ENCODE data around the gene ST8SIA5.

The ST8SIA5 gene

DNA sequence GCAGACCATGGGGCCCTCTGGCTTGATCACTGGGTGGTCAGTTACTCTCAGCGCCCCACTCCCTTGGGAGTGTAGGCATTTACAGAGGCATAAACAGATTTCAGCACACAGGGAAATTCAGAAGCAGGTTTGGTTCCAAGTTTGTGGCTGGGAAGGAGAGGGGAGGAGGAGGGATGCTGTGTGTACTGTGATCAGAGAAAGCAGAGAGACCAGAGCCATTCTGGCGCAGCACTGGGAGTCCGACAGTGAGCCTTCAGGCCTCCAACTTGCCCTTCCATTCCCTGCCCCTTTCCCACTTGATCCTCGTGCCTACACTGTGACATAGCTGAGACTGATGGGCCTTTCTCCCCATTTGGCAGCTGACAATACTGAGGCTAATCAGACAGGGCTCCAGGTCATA, 52.0 kb downstream of the ST8SIA5 start:
- DNase-seq: no peak

DNA sequence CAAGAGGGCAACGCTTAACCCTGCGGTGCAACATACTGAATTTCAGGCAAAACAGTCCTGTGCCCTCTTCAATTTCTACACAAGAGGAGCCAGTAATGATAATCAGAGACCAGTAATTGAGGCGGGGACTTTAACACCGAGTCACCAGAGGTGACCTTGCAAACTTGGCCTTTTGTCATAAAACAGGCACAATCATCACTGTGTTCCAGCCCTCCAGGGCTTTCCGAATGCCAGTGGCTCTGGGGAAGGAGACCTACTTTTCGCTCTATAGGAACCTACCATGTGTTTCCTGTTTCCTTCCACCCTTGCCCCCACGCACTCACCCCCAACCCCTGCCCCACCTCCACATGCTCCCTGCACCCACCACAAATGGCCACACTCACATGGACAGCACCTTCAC, 52.7 kb downstream of the ST8SIA5 start:
- DNase-seq: no peak

DNA sequence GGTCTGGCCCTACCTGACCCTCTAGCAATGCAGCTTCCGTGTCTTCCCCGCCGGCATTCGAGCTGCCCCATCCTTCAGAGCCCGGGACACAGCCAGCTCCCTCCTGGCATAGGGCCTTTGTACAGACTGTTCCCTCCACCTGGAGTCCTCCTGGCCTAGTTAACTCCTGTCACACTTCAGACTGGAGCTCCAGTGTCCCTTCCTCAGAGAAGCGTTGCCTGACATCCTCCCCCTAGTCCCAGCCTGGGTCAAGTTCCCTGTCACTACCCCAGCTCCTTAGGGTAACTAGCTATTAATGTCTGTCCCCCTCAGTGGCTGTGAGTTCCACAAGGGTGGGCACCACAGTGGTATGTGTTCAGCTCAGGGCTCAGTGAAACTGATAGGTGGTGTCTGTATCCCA, 54.4 kb downstream of the ST8SIA5 start:
- DNase-seq: no peak

DNA sequence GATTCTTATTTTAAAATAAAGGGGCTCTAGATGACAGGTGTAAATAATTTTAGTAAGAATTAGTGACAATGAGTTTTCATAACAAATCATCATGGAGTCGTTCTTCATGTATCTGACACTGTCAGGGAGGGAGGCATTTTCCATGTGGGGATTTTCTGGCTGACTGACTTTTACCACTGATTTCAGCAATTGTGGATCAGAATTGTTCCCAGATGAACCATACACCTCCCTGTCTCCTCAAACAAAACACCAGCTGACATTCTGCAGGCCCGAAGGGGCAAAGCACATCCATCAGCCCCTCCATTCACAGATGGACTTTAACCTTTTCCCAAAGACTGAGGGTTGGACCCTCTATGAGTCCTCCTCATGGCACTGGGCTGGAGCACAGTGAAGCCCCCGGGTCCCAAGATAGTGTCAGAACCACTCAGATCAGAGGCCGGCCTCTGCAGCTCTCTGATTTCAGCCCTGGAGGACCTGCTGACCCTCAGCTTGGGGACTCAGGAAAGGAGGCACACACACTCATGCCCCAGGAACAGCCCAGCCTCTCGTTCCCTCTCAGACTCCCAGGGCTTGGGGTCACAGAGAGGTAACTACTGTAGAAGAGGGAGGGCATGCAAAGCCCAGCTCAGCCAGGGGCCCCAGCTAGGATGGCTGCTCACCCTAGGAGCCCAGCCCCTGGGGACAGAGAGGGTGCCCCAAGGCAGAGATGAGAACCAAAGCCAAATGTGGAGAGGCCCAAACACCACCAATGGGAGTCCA, 56.6 kb downstream of the ST8SIA5 start:
- no peak for DNase-seq

DNA sequence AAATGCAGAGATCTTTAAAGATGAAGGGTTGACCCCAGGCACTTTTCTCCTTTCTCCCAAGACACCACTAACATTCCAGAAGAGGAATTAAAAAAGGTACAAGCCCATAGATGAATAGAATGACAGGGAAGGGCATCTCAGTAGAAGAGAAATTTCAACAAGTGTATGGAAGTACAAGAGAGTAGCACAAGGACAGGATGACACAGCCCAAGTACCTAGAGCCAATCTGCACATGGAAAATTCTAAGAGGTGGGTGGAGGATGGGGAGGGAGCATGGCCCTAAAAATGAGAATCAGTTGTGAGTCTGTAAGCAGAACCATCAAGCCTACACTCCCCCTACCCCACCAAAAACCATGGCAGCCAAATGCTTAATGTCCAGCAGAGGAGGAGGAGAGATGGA, 60.2 kb downstream of the ST8SIA5 start:
- no peak for DNase-seq

DNA sequence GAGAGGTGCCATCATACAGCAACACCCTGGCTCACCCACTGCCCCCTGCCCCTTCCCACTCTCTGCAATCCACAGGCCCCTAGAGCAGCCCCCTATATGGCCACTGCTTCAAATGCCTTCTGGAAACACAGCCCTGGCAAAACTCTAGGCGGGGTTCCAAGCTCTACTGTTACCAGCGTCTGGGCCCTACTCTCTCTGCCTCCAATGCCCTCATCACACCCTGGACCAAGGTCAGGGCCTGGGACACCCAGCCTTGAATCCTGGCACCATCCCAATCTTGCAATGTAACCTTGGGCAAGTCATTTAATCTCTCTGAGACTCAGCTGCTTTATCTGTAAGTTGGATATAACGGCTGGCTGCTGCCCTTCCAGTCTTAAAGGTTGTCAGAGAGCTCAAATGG, 60.6 kb downstream of the ST8SIA5 start:
- DNase-seq: no peak

DNA sequence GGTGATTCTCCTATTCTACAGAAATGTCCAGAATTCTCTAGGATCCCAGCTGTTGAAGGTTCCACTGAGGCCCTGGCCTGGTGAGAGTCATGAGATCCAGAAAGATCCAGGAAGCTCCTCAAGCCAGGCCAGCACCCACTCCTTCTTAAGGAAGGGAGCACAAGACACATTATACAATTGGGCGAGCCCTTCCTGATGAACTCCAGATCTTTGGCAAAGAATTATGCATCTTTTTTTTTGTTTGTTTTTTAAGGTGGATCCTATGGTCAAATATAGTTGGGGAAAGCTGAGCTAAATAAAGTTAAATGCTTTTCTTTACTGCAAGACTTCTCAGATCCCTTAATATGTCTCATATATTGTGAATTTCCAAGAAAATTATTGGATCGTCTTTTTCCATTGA, 62.9 kb downstream of the ST8SIA5 start:
- DNase-seq: no peak

DNA sequence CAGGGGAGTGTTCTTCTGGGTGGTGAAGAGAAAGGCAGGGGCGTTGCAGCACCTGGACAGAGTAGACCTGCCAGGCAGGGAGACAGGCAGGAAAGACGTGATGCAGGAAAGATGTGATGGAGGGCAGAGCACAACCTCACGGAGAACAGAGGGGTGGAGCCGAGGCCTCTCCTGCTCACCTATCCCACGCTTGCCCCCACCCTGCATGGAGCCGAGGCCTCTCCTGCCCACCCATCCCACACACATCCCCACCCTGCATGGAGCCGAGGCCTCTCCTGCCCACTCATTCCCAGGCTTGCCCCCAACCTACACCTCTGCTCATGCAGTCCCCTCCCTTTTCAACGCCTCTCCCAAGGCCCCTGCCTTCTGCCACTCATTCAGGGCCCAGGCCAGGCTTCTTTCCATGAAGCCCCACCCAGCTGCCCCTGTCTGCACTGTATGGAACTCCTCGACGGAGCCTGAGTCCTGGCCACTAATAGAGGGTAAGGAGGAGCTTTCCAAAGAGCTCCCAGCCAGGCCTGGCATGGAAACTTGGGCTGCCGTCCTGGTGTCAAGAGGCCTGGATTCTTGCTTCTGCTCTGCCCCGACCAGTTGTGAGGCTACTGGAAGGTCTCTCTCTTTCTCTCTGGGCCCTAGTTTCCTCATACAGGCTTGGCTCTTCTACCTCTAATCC, 67.9 kb downstream of the ST8SIA5 start:
- DNase-seq: no peak

DNA sequence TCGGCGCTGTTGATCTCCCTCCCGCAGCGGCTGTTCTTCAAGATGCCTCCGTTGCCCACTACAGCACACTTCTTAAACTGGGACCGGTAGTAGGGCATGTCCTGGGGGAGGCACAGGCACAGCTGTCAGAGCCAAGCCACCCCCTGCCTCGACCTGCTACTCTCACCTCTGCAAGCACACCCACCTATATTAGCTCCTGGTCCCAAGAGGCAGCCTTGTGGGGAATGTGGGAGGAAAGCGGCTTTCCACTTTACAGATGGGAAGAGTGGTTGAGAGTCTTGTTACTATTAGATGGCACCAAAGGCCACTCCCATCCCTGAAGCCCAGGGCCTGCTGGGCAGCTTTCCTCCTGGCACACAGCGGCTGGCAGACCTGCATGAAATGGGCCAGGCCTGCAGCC, 70.7 kb downstream of the ST8SIA5 start:
- DNase-seq: no peak

DNA sequence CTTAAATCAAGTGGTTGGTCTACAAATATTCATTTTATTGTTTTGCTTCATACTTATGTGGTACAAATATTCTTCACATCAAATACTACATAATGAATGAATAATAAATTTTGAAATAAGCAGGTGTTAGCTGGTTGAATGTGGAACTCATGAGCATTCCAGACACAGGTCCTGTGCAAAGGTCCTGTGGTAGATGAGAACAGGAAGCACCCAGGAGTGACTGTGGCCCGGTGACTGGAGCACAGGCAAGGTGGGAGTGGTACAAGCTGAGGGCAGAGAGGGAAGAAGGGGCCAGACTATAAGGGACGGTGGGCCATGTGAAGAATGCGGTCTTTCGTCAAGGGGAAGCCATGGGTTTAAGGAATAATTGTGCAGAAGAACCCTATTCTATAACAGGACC, 73.6 kb downstream of the ST8SIA5 start:
- no peak for DNase-seq

DNA sequence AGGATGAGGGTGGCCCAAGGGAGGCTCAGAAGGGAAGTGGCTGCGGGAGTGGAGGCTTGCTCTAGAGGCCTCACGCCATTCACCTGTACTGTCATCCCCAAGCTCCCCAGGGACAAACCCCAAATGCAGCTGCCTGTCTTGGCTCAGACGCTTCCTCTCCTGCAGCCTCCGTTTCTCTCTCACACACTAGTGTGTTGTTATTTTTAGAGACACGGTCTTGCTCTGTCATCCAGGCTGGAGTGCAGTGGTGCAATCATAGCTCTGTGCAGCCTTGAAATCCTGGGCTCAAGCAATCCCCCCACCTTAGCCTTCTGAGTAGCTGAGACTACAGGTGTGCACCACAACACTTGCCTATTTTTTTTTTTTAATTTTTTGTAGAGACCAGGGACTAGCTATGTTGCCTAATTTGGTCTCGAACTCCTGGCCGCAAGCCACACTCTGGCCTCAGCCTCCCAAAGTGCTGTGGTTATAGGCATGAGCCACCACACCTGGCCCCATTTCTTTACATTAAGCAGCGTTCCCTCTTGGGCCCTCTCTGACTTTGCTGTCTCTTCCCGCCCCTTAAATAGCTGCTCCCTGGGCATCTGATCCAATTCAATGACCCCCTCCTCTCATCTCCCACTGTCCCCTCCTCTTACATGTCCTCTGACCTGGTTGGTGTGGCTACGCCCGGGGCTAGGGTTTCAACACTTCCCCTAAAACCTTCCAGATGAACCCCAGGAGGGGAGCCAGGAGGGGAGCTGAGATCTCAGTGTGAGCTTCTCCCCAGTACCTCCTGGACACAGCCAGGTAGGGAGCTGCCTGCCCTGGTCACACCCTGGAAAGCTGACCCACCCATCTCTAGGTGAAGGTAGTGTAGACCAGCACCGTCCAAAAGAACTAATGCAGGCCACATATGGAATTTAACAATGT, 75.8 kb downstream of the ST8SIA5 start:
- DNase-seq: no peak

DNA sequence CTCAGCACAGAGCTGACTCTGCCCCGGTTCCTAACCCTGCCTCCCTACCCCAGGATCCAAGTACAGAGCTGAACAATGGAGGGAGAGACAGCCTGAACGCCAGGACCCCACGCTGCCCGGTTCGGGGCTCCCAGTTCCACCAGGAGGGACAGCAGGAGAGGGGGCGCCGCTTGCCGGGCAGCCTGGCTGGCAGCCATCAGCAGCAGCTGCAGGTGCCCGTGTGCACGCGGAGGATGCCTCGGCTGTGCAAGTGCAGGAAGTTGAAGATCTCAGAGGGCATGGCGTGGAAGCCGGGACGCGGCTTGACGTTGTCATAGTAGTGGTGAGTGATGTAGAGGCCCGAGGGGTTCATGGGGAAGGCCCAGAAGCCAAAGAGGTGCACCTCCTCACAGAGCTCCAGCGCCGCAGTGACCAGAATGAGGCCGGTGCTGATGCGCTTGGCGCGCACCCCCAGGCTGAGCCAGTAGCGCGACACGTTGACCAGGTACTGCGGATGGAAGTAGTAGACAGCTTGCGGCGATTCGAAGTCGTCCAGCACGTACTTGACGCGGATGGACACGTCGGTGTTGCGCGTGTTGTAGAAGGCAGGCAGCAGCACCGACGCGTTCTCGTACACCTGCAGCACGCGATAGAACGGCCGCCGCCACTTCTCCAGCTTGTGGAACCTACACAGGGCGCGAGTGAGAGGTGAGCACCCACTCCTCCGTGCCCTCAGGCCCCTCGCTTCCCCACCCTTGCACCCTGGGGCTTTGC, 76.8 kb downstream of the ST8SIA5 start:
- DNase-seq: no peak

DNA sequence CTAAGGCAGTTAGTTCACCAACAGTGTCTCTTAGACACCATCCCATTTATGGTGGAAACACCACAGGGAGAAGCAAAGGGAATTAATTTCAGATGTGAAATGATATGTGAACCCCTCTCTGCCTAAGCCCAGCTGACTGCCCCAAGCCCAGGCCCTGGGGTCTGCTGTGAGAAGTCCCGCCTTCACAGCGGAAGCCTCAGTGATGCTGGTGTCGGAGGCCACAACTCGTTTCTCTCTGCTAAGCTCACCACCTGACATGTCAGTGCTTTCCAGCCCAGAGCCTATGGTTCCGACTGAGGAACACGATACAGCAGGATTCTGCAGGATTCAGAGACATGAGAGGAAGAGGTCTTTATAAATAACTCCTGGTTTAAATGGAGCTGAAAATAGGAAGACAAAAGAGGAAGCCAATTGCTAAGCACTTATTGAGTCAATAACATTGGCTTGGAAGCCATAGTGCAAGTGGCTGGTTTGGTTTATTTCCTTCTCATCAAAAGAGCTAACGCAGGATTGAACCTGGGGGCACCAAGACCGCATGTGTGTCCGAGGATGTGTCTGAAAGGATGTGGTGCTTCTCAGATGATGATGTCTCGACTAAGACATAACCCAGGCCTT, 78.0 kb downstream of the ST8SIA5 start:
- no peak for DNase-seq

DNA sequence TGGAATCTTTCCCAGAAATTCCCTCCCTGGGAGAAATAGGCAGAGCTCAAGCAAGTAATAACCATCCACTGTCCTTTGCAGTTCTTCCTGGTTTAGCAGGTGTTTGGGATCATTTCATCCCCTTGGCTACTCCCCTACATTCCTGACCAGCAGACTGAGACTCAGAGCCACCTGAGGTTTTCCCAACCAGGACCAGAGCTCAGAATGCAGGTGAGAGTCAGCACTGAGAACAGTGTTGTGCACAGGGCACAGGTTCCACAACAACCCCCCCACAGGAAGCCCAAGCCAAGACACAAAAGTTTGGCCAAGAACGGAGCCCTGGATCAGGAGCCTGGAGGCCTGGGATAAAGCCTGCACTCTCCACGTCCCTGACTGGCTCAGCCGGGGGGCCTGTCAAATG, 78.8 kb downstream of the ST8SIA5 start:
- no peak for DNase-seq

DNA sequence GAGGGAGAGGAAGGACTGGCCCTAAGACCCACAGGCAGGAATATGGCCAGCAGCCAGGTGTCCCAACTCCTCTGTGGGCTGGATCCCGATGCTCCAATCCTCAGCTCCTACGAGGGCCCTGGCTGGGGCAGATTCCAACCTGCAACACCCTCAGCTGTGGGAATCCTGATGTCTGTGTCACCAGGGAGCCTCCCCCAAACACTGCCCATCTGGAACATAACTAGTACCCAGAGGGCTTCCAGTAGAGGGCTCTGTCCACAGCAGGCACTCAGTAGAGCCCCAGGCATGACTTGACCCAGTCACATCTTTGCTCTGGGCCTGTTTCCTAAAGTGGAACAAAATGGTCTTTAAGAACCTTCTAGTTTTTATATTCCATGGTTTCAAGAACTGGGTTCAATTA, 79.2 kb downstream of the ST8SIA5 start:
- DNase-seq: no peak

DNA sequence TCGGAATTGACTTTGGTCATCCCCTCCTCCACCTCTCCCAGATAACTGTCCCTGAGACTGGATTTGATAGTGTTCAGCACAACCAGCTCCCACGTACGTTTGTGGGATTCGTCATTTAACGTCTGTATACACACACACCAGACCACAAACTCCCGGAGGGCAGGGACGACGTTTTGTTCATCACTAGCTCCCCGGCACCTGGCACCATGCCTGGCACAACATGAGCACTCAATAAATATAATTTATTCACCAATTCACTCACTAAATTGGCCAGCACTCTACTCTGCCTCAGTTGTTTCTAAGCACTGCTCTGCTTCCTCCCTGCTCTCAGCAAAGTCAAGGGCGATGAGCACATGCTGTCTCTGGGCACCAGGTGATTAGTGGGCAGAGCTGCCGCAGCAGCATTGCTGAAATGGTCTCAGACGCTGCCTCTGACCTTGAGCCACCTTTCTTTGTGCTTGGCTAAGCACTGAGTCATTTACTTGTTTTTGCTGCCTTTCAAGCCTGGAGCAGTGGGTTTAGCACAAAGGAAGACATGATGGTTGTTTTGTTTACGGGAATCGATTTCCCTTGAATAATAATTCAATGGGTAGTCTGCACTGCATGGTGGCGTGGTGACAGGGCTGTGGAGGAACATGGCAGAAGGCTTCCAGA, 80.5 kb downstream of the ST8SIA5 start:
- DNase-seq: peak; percentile 52

DNA sequence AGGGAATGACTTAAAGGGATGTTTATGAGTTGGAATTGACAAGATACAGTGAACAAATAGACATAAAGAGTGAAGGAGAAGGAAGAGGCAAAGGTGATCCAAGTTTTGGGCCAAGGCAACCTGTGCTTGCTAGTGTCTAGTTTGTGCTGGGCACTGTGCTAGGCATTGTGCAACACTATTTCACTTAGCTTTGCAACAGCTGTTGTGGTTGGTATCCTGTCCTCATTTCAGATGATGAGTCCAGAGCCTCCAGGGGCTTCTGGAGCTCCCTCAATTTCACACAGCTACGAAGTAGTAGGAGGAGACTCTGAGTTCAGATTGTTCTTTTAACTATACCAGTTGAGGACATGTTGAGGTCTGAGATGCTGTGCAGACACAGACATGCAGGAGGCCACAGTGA, 81.7 kb downstream of the ST8SIA5 start:
- DNase-seq: no peak

DNA sequence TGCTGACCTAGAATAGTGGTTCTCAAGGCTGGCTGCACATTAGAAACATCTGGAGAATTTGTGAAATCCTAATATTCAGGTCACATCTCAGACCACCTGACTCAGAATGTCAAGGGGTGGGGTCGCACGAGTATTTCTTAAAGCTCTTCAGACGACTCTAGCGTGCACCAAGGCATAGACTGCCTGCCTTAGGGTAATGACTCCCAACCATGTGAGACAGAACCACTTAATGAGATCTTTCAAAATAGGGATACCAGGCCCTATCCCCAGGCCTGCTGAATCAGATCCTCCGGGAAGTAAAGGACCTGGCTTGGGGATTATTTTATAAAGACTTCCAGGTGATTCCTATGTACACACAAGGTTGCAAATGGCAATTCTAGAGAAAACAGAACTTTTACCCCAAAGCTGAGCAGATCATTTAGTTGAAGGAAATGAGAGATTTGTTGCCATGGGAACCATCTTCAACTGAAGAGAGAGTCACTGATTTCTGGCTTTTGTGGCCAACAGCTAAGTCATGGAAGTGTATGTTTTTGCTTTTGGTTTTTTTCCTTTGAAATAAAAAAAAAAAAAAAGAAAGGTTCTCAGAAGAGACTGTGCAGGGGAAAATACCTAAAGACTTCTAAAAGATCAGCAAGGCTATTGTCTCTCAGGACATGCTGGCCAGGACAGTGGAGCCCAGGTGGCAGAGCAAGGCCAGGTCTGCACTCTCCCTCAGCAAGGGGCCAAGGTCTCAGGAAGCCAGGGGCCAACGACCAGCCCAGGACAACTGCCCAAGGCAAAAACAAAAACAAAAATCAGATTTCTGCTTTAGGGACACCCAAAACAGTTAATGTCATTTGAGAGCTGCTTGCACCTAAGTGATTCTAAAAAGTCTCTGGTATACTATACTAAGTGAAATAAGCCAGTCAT, 84.5 kb downstream of the ST8SIA5 start:
- no peak for DNase-seq

DNA sequence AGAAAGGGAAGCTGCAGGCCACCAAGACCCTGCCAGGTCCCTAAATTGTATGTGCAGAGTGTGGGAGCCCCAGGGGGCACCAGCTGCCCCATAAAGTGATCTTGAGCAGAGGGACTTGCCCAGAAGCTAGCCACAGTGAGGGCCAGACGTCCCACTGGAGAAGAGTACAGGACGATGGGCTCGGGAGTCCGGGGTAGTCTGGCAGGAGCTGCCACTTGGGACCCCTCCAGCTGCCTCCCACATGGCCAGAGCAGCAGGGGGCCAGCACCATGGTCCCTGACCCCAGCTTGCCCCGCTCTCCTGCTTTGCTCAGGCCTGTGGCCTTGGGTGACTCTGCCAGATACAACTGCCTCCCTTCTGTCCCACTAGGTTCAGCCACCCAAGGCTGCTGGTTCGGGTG, 88.2 kb downstream of the ST8SIA5 start:
- no peak for DNase-seq

DNA sequence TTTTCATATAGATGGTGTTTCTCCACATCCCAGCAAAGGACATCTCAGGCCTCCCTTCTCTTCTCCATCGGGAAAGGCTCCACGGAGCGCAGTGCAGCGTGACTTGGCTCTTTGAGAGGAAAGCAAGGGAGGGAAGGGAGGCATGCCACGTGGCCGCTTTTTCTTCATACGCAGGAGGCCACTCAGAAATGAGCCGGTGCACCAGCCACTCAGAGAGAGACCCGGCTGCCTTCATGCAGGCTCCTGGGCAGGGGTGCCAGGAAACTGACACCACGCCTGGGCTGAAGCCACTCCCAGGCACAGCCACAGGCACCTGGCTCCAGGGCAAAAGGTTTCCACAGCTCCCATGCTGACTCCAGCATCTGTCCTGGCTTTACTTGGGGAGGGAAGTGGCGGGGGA, 88.7 kb downstream of the ST8SIA5 start:
- no peak for DNase-seq

DNA sequence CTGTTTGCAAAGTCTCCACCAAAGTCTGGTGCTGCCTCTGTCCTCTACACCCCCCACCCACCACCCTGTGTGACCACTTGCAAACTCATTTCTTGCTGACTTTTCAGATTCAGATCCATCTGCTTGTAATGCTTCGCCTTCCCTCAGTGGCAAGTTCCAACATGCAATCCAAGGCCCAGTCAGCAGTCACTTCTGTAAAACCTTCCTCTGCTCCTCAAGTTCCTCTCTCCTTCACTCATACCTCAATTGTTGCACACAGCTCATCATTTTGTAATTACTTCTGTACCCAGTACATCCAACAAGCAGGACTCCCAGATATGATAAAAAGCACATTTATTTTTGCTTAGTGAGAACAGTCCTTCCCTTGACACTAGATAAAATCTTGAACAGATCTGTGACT, 93.3 kb downstream of the ST8SIA5 start:
- no peak for DNase-seq

Data from NCI-H2029 treated with DMSO at 0.1 percent for 48 hours (cell line).